Activated T-cell treated with anti-CD3 and anti-CD28 coated beads for 24 hours (primary cell): ENCODE data around the gene SPATA13.

ENCODE experiments used
- DNase-seq: peaks from one replicate; pipeline ENCODE4 v3.0.0-alpha.2; 2020; ENCODE audit warnings: low read depth

Gene SPATA13

GRCh38 chr13:24141333-24141910, 19.1 kb upstream of the SPATA13 start:
- DNase-seq: no peak

GRCh38 chr13:24142453-24142852, 18.1 kb upstream of the SPATA13 start:
- no peak for DNase-seq

- no peak for DNase-seq
Measured at GRCh38 chr13:24142886-24143285, 17.6 kb upstream of the SPATA13 start.

GRCh38 chr13:24145240-24145639, 15.3 kb upstream of the SPATA13 start:
- no peak for DNase-seq

- no peak for DNase-seq
Measured at GRCh38 chr13:24145674-24146073, 14.8 kb upstream of the SPATA13 start.

- no peak for DNase-seq
Measured at GRCh38 chr13:24146961-24147569, 13.5 kb upstream of the SPATA13 start.

GRCh38 chr13:24147570-24147963, 13.0 kb upstream of the SPATA13 start:
- no peak for DNase-seq

GRCh38 chr13:24148414-24149235, 11.9 kb upstream of the SPATA13 start:
- DNase-seq: no peak

GRCh38 chr13:24149246-24150032, 11.1 kb upstream of the SPATA13 start:
- DNase-seq: no peak

- no peak for DNase-seq
Measured at GRCh38 chr13:24150572-24150971, 9.9 kb upstream of the SPATA13 start.

- no peak for DNase-seq
Measured at GRCh38 chr13:24151864-24152263, 8.7 kb upstream of the SPATA13 start.

GRCh38 chr13:24152292-24153214, 8.0 kb upstream of the SPATA13 start:
- DNase-seq: no peak

- no peak for DNase-seq
Measured at GRCh38 chr13:24153347-24153746, 7.2 kb upstream of the SPATA13 start.

GRCh38 chr13:24153979-24154701, 6.4 kb upstream of the SPATA13 start:
- no peak for DNase-seq

- DNase-seq: no peak
Measured at GRCh38 chr13:24159357-24159756, 1.2 kb upstream of the SPATA13 start.

- DNase-seq: peak; percentile 20
Measured at GRCh38 chr13:24161010-24161775, 673 bp downstream of the SPATA13 start.

- DNase-seq: no peak
Measured at GRCh38 chr13:24161980-24162525, 1.5 kb downstream of the SPATA13 start.

- DNase-seq: no peak
Measured at GRCh38 chr13:24162604-24163003, 2.1 kb downstream of the SPATA13 start.

- no peak for DNase-seq
Measured at GRCh38 chr13:24165746-24166145, 5.2 kb downstream of the SPATA13 start.

GRCh38 chr13:24166561-24166960, 6.0 kb downstream of the SPATA13 start:
- no peak for DNase-seq
